GM12891 (cell line): Measurements from ENCODE around the gene SBNO2.

Experiments used
- PAX5 ChIP-seq: IDR thresholded peaks from 2 replicates; pipeline ENCODE4 v1.6.1; 2011; ENCODE audit warnings: low read length, moderate library complexity, mild to moderate bottlenecking; ENCODE audit not compliant: insufficient read depth, severe bottlenecking
- POLR2A ChIP-seq: IDR thresholded peaks from 2 replicates; pipeline ENCODE4 v1.6.1; 2011; ENCODE audit warnings: low read depth, low read length, control low read depth
- POLR2AphosphoS5 ChIP-seq: IDR thresholded peaks from 2 replicates; pipeline ENCODE4 v1.6.1; 2011; ENCODE audit warnings: low read depth, low read length, control low read depth
- SPI1 ChIP-seq: IDR thresholded peaks from 2 replicates; pipeline ENCODE4 v1.6.1; 2011; ENCODE audit warnings: low read depth, low read length, control low read depth
- TAF1 ChIP-seq: IDR thresholded peaks from 2 replicates; pipeline ENCODE4 v1.6.1; 2011; ENCODE audit warnings: low read depth, low read length, control low read depth

GRCh38 chr19:1150333-1151036 is 23.6 kb downstream of the SBNO2 start:
- no peak for TF ChIP-seq POLR2A
- no peak for TF ChIP-seq SPI1
- no peak for TF ChIP-seq POLR2AphosphoS5
- no peak for TF ChIP-seq PAX5
- no peak for TF ChIP-seq TAF1
